HEK293 (cell line): Measurements from ENCODE around the gene MYBBP1A.
A peak's percentile ranks its signal among the peaks of the same experiment; 100 is the strongest.

Experiments
- CTCF ChIA-PET: fragments of 350-600 bp; formaldehyde crosslinking; extraction: SDS; loops from one replicate; lab custom pipeline; 2021; ENCODE audit warnings: antibody characterized with exemption; lab: Yijun Ruan, JAX
- POLR2A ChIA-PET: fragments of 300-600 bp; formaldehyde crosslinking; extraction: SDS; loops from one replicate; lab custom pipeline; 2020; ENCODE audit warnings: antibody characterized with exemption, inconsistent platforms; lab: Yijun Ruan, JAX
- H3K27ac ChIP-seq: fragments of 200-500 bp; sonication (Bioruptor generic); 2 replicates; pipeline ENCODE4 v1.5.1; 2014; ENCODE audit warnings: low read depth, low read length, control low read depth, inconsistent platforms; ENCODE audit errors: extremely low read depth
- H3K36me3 ChIP-seq, 2 experiments: fragments of 200-500 bp in 1 of 2; sonication (Bioruptor generic) in 1 of 2; 1 replicate in 1 of 2; 2 replicates in 1 of 2; pipeline ENCODE4 v1.5.1; 2014 to 2017; ENCODE audit warnings: inconsistent platforms in 2 of 2, low read length in 2 of 2; ENCODE audit not compliant: control insufficient read depth in 2 of 2, insufficient read depth in 1 of 2
- H3K4me1 ChIP-seq: fragments of 200-500 bp; sonication (Bioruptor generic); 2 replicates; pipeline ENCODE4 v1.5.1; 2014; ENCODE audit warnings: mild to moderate bottlenecking, low read length, inconsistent platforms; ENCODE audit not compliant: control insufficient read depth, insufficient read depth
- H3K4me3 ChIP-seq: 2 replicates; pipeline ENCODE4 v1.5.1; 2011; ENCODE audit warnings: low read depth, mild to moderate bottlenecking, control low read depth, low read length, moderate library complexity
- H3K9me3 ChIP-seq: fragments of 200-500 bp; sonication (Bioruptor generic); 2 replicates; pipeline ENCODE4 v1.5.1; 2014; ENCODE audit warnings: low read depth, low read length, inconsistent platforms; ENCODE audit not compliant: control insufficient read depth, insufficient read depth
- GLI4 ChIP-seq: fragments of 450-650 bp; formaldehyde crosslinking; IDR thresholded peaks from 2 replicates; pipeline ENCODE4 v1.5.1; 2016; ENCODE audit warnings: missing biosample characterization, missing genetic modification characterization
- HIC1 ChIP-seq: fragments of 450-650 bp; formaldehyde crosslinking; IDR thresholded peaks from 2 replicates; pipeline ENCODE4 v1.5.1; 2016; ENCODE audit warnings: missing biosample characterization, missing genetic modification characterization
- HOXA7 ChIP-seq: sonication (generic); formaldehyde crosslinking; IDR thresholded peaks from 2 replicates; pipeline ENCODE4 v1.8.1; 2022; ENCODE audit warnings: missing genetic modification reagents, borderline replicate concordance
- IKZF3 ChIP-seq: fragments of 450-650 bp; IDR thresholded peaks from 2 replicates; pipeline ENCODE4 v1.5.0; 2018; ENCODE audit warnings: missing biosample characterization, mild to moderate bottlenecking, missing genetic modification characterization, moderate library complexity
- KLF10 ChIP-seq: fragments of 450-650 bp; IDR thresholded peaks from 2 replicates; pipeline ENCODE4 v1.5.1; 2018; ENCODE audit warnings: missing biosample characterization, mild to moderate bottlenecking, missing genetic modification characterization
- OSR2 ChIP-seq: fragments of 450-650 bp; formaldehyde crosslinking; IDR thresholded peaks from 2 replicates; pipeline ENCODE4 v1.5.1; 2016; ENCODE audit warnings: missing biosample characterization, missing genetic modification characterization
- PRDM6 ChIP-seq: fragments of 450-650 bp; formaldehyde crosslinking; IDR thresholded peaks from 2 replicates; pipeline ENCODE4 v1.5.1; 2017; ENCODE audit warnings: missing biosample characterization, missing genetic modification characterization
- SP2 ChIP-seq: fragments of 450-650 bp; formaldehyde crosslinking; IDR thresholded peaks from 2 replicates; pipeline ENCODE4 v1.5.1; 2016; ENCODE audit warnings: missing biosample characterization, missing genetic modification characterization
- SP7 ChIP-seq: fragments of 450-650 bp; formaldehyde crosslinking; IDR thresholded peaks from 2 replicates; pipeline ENCODE4 v1.5.1; 2016; ENCODE audit warnings: missing biosample characterization, missing genetic modification characterization
- TCF7L2 ChIP-seq: IDR thresholded peaks from 2 replicates; pipeline ENCODE4 v1.6.1; 2011; ENCODE audit warnings: low read depth, mild to moderate bottlenecking, inconsistent platforms, low read length, moderate library complexity, borderline replicate concordance
- ZBTB11 ChIP-seq: fragments of 450-650 bp; formaldehyde crosslinking; conservative IDR thresholded peaks from 2 replicates; pipeline ENCODE4 v1.5.1; 2016; ENCODE audit warnings: low read depth, missing biosample characterization, missing genetic modification characterization
- ZBTB21 ChIP-seq: fragments of 450-650 bp; formaldehyde crosslinking; IDR thresholded peaks from 2 replicates; pipeline ENCODE4 v1.5.1; 2017; ENCODE audit warnings: missing biosample characterization, missing genetic modification characterization
- ZBTB48 ChIP-seq: fragments of 450-650 bp; formaldehyde crosslinking; IDR thresholded peaks from 2 replicates; pipeline ENCODE4 v1.5.1; 2016; ENCODE audit warnings: missing biosample characterization, missing genetic modification characterization
- ZBTB8A ChIP-seq: fragments of 450-650 bp; formaldehyde crosslinking; IDR thresholded peaks from 2 replicates; pipeline ENCODE4 v1.5.1; 2016; ENCODE audit warnings: missing biosample characterization, missing genetic modification characterization
- ZNF274 ChIP-seq, 2 experiments: fragments of 200-500 bp in 1 of 2; fragments of 450-650 bp in 1 of 2; sonication (Bioruptor generic) in 1 of 2; formaldehyde crosslinking in 1 of 2; IDR thresholded peaks; 2 replicates each; pipeline versions ENCODE4 v1.5.1 to v1.6.1; 2014 to 2016; ENCODE audit warnings: borderline replicate concordance in 1 of 2, inconsistent platforms in 1 of 2, low read length in 1 of 2, missing biosample characterization in 1 of 2, missing genetic modification characterization in 1 of 2
- ZNF366 ChIP-seq: fragments of 450-650 bp; formaldehyde crosslinking; conservative IDR thresholded peaks from 2 replicates; pipeline ENCODE4 v1.5.1; 2016; ENCODE audit warnings: missing biosample characterization, missing genetic modification characterization
- ZNF394 ChIP-seq: fragments of 450-650 bp; formaldehyde crosslinking; IDR thresholded peaks from 2 replicates; pipeline ENCODE4 v1.5.1; 2016; ENCODE audit warnings: missing biosample characterization, missing genetic modification characterization, mild to moderate bottlenecking, moderate library complexity, borderline replicate concordance
- ZNF404 ChIP-seq: fragments of 450-650 bp; formaldehyde crosslinking; IDR thresholded peaks from 2 replicates; pipeline ENCODE4 v1.5.1; 2017; ENCODE audit warnings: missing biosample characterization, missing genetic modification characterization
- ZNF449 ChIP-seq: fragments of 450-650 bp; formaldehyde crosslinking; IDR thresholded peaks from 2 replicates; pipeline ENCODE4 v1.5.1; 2017; ENCODE audit warnings: missing biosample characterization, mild to moderate bottlenecking, missing genetic modification characterization, moderate library complexity
- ZNF600 ChIP-seq: fragments of 450-650 bp; formaldehyde crosslinking; IDR thresholded peaks from 2 replicates; pipeline ENCODE4 v1.5.1; 2016; ENCODE audit warnings: missing biosample characterization, missing genetic modification characterization
- ZNF701 ChIP-seq: fragments of 450-650 bp; formaldehyde crosslinking; IDR thresholded peaks from 2 replicates; pipeline ENCODE4 v1.5.1; 2016; ENCODE audit warnings: missing biosample characterization, missing genetic modification characterization
- ZNF707 ChIP-seq: fragments of 450-650 bp; formaldehyde crosslinking; IDR thresholded peaks from 2 replicates; pipeline ENCODE4 v1.5.1; 2016; ENCODE audit warnings: missing biosample characterization, missing genetic modification characterization
- TF ChIP-seq, protein P1 (sequence below): fragments of 450-650 bp; formaldehyde crosslinking; IDR thresholded peaks from 2 replicates; pipeline ENCODE4 v1.5.1; 2016; ENCODE audit warnings: missing biosample characterization, missing genetic modification characterization

Gene MYBBP1A

GRCh38 chr17:4600563-4600962 is 45.4 kb upstream of the MYBBP1A start:
- Histone ChIP-seq H3K9me3 (no peaks in the 10 kb centered on the region), H3K4me1 (peaks cover 27% of the 10 kb centered on the region), H3K27ac (peak overlapping the region; percentile 57; the same call in 1 of the 2 replicates), H3K4me3 (no peak overlapping the region), H3K36me3 (no peaks in the 10 kb centered on the region)
- POLR2A ChIA-PET, result interaction anchor here (2.9 kb wide), 1 partner anchor 16 kb away, joined by 12 read pairs; the partner anchor contains the start of gene SMTNL2
- TF ChIP-seq IKZF3 (tag by site-specific recombination) (peak; percentile 10; the same call in 1 of the 2 replicates), ZNF600 (tag by site-specific recombination) (peak; percentile 36; the same call in 1 of the 2 replicates), ZBTB48 (tag by site-specific recombination) (0 out of 2 replicates have a peak, but pooled peaks have one; percentile 6), ZBTB8A (tag by site-specific recombination) (peak; percentile 37; the same call in 1 of the 2 replicates), OSR2 (tag by site-specific recombination) (peak; percentile 70; the same call in 1 of the 2 replicates), KLF10 (no peak), ZBTB11 (tag by site-specific recombination) (no peak)
- CTCF ChIA-PET, result interaction anchor here (0.6 to 4.2 kb wide), 7 partner anchors 9 to 62 kb away, joined by 3 to 22 read pairs (median 3); no protein-coding TSS in a partner anchor

DNA sequence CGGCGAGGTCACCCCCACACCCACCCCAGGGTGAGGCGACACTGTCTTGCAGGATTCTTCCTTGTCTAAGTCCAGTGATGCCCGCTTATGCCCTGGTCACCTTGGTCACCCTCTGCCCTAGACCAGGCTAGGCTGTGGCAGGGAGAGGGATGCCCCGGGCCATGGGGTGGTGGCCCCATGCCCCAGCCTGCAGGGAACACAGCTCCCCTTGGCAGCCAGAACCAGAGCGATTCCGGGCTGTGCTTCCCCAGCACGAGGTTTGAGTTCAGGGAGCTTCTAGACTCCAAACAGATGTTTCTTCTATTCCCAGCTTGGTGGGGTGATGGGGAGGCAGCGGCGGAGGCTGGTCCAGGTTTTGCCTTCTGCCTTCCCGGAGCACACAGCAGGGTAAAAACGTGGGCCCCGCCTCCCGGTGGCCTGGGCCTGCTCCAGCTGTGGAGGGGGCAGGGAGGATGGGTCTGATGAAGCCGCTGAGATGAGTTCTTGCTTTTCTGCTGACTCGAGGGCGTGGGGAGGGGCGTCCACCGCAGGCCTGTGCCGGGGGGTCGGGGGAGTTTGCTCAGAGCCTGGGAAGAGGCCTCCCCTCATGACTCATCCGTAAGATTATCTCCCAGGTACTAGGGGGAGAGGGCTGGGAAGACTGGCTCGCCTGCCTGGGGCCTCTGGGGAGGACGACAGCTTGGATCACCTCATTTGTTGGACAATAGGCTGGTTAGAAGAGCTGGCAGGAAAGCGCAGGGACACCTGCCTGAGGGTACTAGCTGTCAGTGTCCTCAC is 44.5 kb upstream of the MYBBP1A start:
- Histone ChIP-seq H3K4me1 (peaks cover 24% of the 10 kb centered on the region), H3K27ac (peak overlapping the region; percentile 57), H3K4me3 (no peak overlapping the region), H3K36me3 (no peaks in the 10 kb centered on the region), H3K9me3 (no peaks in the 10 kb centered on the region)
- ChIA-PET CTCF (interaction anchor here (0.6 to 4.2 kb wide), 10 partner anchors 8 to 417 kb away, joined by 3 to 22 read pairs (median 3); no protein-coding TSS in a partner anchor), POLR2A (interaction anchor here (0.5 to 2.9 kb wide), 2 partner anchors 15 to 123 kb away, joined by 3 to 12 read pairs; partner anchors contain the start of gene SMTNL2)
- TF ChIP-seq SP2, result no peak
- no peak for TF ChIP-seq ZNF404 (tag by site-specific recombination)
- no peak for TF ChIP-seq ZNF701 (tag by site-specific recombination)
- TF ChIP-seq, protein P1, sequence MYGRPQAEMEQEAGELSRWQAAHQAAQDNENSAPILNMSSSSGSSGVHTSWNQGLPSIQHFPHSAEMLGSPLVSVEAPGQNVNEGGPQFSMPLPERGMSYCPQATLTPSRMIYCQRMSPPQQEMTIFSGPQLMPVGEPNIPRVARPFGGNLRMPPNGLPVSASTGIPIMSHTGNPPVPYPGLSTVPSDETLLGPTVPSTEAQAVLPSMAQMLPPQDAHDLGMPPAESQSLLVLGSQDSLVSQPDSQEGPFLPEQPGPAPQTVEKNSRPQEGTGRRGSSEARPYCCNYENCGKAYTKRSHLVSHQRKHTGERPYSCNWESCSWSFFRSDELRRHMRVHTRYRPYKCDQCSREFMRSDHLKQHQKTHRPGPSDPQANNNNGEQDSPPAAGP (tag by site-specific recombination), result peak; percentile 67; the same call in 1 of the 2 replicates
- TF ChIP-seq PRDM6 (tag by site-specific recombination), result no peak
- TF ChIP-seq ZNF394 (tag by site-specific recombination), result no peak
- peak; percentile 40 for TF ChIP-seq ZNF366
- peak; percentile 50 for TF ChIP-seq SP7 (tag by site-specific recombination)
- no peak for TF ChIP-seq TCF7L2
- no peak for TF ChIP-seq HIC1
- no peak for TF ChIP-seq HOXA7 (CRISPR knock-in tag)
- no peak for TF ChIP-seq ZNF274 (IDR thresholded peaks at IDR 0.05; ENCODE audit: low read length)
- no peak for TF ChIP-seq ZNF274 (tag by site-specific recombination; IDR thresholded peaks at IDR 0.05; ENCODE audit: borderline replicate concordance)
- TF ChIP-seq ZBTB21 (tag by site-specific recombination), result 0 out of 2 replicates have a peak, but pooled peaks have one; percentile 13
- TF ChIP-seq ZNF707 (tag by site-specific recombination), result no peak
- no peak for TF ChIP-seq GLI4 (tag by site-specific recombination)
- no peak for TF ChIP-seq ZNF449 (tag by site-specific recombination)
